ENCODE results near the gene SGO2. TPM values are rescaled to one million over a fixed set of nuclear protein-coding genes. Genes with fewer than 3 reads are reported as not detected.
A peak's percentile ranks its signal among the peaks of the same experiment; 100 is the strongest.

The SGO2 gene
- total and polyA plus RNA-seq, 2 of the 13 experiments (the other 11 are each of a cell fraction or from before 2014, with no cell fraction given), result 5.1 to 16.2 TPM

DNA sequence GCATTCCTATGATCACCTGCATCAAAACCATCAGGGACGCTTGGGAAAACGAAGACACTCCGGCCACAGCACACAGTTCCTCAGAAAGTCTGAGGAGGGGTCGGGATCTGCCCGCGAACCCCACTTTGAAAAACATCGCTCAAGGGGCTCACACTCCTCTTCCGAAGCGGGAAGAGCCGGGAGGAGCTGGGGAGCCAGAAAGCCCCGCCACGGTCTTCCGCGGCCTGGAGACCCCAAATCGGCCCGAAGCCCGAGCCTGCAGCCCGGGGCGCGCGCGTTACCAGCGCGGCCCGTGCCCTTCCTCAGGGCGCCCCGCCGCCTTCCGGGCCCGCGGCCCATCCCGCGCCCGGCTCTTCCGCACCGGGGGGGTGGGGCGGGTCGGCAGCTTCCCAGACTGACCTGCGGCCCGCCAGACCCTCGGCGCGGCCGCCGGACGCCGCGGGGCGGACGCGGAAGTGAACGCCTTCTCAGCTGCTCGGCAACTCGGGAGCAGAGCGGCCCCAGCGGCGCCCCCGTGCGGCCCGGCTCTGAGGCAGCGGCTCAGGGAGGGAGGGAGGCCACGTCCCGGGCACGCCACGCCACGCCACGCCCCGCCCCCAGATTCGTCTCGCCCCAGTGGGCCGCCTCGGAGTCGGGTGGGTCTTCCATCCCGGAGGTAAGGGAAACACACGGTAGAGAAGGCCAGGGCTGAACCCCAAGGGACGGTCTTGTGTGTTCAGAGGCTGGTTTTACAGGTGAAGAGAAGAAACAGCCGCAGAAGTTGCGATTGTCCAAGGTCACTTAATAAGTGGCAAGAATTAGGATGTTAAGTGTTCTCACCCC lies 16.2 kb upstream of the SGO2 start, which contains the start of gene KCTD18 (continued):
- TF ChIP-seq ZNF773 (CRISPR knock-in tag; IDR thresholded peaks at IDR 0.05; ENCODE audit: borderline replicate concordance) (no peak), ZNF180 (CRISPR knock-in tag; IDR thresholded peaks at IDR 0.05; ENCODE audit: borderline replicate concordance, low read depth) (no peak), ZNF235 (CRISPR knock-in tag; IDR thresholded peaks at IDR 0.05; ENCODE audit: borderline replicate concordance) (no peak), CEBPG (CRISPR knock-in tag; IDR thresholded peaks at IDR 0.05) (no peak; the same call in none of the 2 replicates), MATR3 (CRISPR knock-in tag; IDR thresholded peaks at IDR 0.05) (no peak), ZNF660 (CRISPR knock-in tag; IDR thresholded peaks at IDR 0.05; ENCODE audit: borderline replicate concordance, low read depth) (no peak), ARHGAP35 (CRISPR knock-in tag; IDR thresholded peaks at IDR 0.05; ENCODE audit: borderline replicate concordance) (peak; percentile 82; the same call in 1 of the 2 replicates)
- TF ChIP-seq, protein P1, sequence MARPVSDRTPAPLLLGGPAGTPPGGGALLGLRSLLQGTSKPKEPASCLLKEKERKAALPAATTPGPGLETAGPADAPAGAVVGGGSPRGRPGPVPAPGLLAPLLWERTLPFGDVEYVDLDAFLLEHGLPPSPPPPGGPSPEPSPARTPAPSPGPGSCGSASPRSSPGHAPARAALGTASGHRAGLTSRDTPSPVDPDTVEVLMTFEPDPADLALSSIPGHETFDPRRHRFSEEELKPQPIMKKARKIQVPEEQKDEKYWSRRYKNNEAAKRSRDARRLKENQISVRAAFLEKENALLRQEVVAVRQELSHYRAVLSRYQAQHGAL (CRISPR knock-in tag; IDR thresholded peaks at IDR 0.05; ENCODE audit: not compliant biosample characterization), result no peak
- TF ChIP-seq, protein P2, sequence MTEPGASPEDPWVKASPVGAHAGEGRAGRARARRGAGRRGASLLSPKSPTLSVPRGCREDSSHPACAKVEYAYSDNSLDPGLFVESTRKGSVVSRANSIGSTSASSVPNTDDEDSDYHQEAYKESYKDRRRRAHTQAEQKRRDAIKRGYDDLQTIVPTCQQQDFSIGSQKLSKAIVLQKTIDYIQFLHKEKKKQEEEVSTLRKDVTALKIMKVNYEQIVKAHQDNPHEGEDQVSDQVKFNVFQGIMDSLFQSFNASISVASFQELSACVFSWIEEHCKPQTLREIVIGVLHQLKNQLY (CRISPR knock-in tag; IDR thresholded peaks at IDR 0.05), result no peak
- TF ChIP-seq, protein P3, sequence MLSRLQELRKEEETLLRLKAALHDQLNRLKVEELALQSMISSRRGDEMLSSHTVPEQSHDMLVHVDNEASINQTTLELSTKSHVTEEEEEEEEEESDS (CRISPR knock-in tag; IDR thresholded peaks at IDR 0.05; ENCODE audit: borderline replicate concordance), result no peak
- TF ChIP-seq, protein P4, sequence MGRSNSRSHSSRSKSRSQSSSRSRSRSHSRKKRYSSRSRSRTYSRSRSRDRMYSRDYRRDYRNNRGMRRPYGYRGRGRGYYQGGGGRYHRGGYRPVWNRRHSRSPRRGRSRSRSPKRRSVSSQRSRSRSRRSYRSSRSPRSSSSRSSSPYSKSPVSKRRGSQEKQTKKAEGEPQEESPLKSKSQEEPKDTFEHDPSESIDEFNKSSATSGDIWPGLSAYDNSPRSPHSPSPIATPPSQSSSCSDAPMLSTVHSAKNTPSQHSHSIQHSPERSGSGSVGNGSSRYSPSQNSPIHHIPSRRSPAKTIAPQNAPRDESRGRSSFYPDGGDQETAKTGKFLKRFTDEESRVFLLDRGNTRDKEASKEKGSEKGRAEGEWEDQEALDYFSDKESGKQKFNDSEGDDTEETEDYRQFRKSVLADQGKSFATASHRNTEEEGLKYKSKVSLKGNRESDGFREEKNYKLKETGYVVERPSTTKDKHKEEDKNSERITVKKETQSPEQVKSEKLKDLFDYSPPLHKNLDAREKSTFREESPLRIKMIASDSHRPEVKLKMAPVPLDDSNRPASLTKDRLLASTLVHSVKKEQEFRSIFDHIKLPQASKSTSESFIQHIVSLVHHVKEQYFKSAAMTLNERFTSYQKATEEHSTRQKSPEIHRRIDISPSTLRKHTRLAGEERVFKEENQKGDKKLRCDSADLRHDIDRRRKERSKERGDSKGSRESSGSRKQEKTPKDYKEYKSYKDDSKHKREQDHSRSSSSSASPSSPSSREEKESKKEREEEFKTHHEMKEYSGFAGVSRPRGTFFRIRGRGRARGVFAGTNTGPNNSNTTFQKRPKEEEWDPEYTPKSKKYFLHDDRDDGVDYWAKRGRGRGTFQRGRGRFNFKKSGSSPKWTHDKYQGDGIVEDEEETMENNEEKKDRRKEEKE (IDR thresholded peaks at IDR 0.05), result no peak
- TF ChIP-seq, protein P5, sequence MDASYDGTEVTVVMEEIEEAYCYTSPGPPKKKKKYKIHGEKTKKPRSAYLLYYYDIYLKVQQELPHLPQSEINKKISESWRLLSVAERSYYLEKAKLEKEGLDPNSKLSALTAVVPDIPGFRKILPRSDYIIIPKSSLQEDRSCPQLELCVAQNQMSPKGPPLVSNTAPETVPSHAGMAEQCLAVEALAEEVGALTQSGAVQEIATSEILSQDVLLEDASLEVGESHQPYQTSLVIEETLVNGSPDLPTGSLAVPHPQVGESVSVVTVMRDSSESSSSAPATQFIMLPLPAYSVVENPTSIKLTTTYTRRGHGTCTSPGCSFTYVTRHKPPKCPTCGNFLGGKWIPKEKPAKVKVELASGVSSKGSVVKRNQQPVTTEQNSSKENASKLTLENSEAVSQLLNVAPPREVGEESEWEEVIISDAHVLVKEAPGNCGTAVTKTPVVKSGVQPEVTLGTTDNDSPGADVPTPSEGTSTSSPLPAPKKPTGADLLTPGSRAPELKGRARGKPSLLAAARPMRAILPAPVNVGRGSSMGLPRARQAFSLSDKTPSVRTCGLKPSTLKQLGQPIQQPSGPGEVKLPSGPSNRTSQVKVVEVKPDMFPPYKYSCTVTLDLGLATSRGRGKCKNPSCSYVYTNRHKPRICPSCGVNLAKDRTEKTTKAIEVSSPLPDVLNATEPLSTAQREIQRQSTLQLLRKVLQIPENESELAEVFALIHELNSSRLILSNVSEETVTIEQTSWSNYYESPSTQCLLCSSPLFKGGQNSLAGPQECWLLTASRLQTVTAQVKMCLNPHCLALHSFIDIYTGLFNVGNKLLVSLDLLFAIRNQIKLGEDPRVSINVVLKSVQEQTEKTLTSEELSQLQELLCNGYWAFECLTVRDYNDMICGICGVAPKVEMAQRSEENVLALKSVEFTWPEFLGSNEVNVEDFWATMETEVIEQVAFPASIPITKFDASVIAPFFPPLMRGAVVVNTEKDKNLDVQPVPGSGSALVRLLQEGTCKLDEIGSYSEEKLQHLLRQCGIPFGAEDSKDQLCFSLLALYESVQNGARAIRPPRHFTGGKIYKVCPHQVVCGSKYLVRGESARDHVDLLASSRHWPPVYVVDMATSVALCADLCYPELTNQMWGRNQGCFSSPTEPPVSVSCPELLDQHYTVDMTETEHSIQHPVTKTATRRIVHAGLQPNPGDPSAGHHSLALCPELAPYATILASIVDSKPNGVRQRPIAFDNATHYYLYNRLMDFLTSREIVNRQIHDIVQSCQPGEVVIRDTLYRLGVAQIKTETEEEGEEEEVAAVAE (CRISPR knock-in tag; IDR thresholded peaks at IDR 0.05; ENCODE audit: borderline replicate concordance), result no peak
- TF ChIP-seq, protein P6, sequence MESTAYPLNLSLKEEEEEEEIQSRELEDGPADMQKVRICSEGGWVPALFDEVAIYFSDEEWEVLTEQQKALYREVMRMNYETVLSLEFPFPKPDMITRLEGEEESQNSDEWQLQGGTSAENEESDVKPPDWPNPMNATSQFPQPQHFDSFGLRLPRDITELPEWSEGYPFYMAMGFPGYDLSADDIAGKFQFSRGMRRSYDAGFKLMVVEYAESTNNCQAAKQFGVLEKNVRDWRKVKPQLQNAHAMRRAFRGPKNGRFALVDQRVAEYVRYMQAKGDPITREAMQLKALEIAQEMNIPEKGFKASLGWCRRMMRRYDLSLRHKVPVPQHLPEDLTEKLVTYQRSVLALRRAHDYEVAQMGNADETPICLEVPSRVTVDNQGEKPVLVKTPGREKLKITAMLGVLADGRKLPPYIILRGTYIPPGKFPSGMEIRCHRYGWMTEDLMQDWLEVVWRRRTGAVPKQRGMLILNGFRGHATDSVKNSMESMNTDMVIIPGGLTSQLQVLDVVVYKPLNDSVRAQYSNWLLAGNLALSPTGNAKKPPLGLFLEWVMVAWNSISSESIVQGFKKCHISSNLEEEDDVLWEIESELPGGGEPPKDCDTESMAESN (CRISPR knock-in tag; conservative IDR thresholded peaks at IDR 0.05), result peak; percentile 96; the same call in 1 of the 2 replicates
- TF ChIP-seq, protein P7, sequence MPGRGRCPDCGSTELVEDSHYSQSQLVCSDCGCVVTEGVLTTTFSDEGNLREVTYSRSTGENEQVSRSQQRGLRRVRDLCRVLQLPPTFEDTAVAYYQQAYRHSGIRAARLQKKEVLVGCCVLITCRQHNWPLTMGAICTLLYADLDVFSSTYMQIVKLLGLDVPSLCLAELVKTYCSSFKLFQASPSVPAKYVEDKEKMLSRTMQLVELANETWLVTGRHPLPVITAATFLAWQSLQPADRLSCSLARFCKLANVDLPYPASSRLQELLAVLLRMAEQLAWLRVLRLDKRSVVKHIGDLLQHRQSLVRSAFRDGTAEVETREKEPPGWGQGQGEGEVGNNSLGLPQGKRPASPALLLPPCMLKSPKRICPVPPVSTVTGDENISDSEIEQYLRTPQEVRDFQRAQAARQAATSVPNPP (CRISPR knock-in tag; IDR thresholded peaks at IDR 0.05), result peak; percentile 86

Measured in HepG2 (cell line).